GM18870 (cell line): ENCODE results near the gene TSPAN14.

Experiments used
- ATAC-seq: cut with Tn5 transposase; IDR thresholded peaks from one replicate; pipeline ENCODE4 v1.9.1; 2021; ENCODE audit warnings: moderate library complexity; ENCODE audit not compliant: unreplicated experiment

The TSPAN14 gene

DNA sequence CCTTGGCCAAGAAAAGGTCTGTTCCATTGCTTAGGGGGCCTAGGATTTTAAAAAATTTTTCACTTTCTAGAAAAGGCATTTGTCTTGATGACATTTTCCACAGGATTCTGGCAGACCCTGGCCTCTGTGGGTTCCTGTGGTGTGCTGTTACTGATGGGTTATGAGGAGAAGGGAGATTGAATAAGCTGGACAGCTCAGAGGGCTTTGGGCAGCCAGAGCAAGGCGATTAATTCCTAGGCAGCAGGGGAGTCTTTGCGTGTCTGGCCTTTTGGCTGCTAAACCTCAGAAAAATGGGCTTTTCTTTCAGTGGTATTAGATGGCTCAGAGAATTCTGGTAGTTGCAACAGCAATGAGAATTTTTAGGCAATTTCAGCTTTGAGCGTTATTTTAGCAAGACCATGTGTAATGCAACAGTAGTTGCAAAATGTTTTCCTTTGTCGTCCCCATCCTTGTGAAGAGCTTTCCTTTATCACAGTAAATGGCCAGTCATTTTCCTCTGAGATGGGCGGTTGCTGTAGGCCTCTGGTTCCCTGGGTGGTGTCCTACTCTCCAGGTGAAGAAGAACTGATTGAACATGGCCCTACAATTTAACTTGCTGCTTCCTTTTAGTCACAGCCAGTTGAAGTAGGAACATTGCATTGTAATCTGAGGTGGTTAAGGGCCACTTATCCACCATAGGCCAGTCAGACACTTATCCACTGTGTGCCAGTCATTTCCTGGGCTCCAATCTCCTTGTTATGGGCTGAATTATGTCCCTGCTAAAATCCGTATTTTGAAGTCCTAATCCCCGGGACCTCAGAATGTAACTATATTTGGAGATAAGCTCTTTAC lies 126.7 kb downstream of the TSPAN14 start:
- no peak for ATAC-seq

DNA sequence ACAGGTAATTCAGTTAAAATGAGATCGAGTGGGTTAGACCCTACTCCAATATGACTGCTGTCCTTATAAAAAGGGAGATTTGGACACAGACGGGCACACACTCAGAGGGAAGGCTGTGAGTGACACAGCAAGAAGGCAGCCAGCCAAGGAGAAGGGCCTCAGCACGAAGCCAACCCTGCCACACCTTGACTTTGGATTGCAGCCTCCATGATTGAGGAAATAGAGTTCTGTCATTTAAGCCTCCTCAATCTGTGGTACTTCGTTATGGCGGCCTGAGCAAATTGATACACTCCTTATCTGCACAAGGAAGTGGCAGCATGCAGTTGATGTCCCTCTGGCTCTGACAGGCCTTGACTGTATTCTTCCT lies 127.3 kb downstream of the TSPAN14 start:
- ATAC-seq: no peak

DNA sequence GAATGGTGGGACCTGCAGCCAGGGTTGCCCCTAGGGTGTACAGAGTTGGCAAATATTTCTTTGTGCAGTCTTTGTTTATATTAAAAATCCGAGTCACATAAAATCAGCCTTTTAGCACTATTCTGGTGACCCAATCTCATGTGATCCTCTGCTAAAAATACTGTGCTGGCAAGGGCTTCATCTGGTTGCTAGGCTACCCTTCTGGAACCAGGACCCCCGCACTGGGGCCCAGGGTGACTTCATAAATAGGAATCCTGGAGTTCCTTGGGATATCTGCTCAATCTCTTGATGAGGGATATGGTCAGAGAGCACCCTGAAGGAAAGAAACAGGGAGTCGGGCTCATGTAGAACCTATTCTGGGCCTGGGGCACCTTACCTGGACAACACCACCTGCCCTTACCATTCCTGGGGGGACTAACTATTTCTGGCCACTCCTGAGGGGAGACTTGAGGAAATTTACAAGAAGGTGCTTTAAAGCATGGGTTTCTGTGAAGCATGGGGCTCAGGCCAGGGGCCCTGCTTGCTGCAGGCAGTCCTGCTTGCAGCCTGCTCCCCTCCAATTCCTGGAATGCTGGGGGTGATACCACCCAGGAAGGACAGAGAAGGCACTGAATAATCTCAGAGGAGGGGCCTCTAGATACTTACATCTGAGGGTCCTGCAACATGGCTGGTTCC lies 128.3 kb downstream of the TSPAN14 start:
- ATAC-seq: no peak
